ENCODE data around the gene ANKRD55. TPM values are rescaled to one million over a fixed set of nuclear protein-coding genes. Genes with fewer than 3 reads are reported as not detected.

The ANKRD55 gene
- total and polyA plus RNA-seq, 2 of the 8 experiments (the other 6 are each of a cell fraction or from before 2014, with no cell fraction given) = not detected

DNA sequence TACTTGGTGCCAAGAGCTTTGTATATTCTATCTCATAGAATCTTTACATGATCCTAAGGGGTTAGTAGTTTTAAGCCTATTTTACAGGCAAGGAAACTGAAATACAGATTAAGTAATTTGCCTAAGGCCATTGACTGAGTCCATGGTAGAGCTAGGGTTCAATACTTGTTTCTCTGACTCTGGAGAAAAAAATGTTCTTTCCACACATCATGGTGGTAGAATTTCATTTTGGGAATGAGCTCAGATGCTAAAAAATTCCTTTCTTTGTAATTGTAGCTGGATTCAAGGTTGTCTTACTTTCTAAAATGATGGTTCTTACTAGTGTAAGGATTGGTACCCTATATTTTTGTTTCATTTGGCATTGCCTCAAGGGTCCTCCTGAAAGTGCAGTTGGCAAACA lies 86.0 kb downstream of the ANKRD55 start:
- Histone ChIP-seq H3K79me2 (ENCODE audit: control insufficient read depth in 1 of 2, insufficient read depth in 2 of 2, low read length in 2 of 2) (no peaks in the 10 kb centered on the region), H3K79me1 (ENCODE audit: low read depth, low read length) (no peaks in the 10 kb centered on the region), H3K27me3 (replicated peaks in 1 of 4; ENCODE audit: control insufficient read depth in 3 of 4, extremely low read depth in 1 of 4, insufficient read depth in 3 of 4, low read length in 3 of 4) (no peaks in the 10 kb centered on the region; a peak in 1 of 7 replicates), H3K36me3 (ENCODE audit: control insufficient read depth in 2 of 4, insufficient read depth in 4 of 4, low read length in 3 of 4) (no peaks in the 10 kb centered on the region; a peak in 1 of 8 replicates), H2BK20ac (ENCODE audit: low read length) (no peak overlapping the region), H3K4me1 (replicated peaks in 1 of 4; ENCODE audit: control insufficient read depth in 3 of 4, insufficient read depth in 4 of 4, low read length in 3 of 4) (no peaks in the 10 kb centered on the region), H3K23ac (ENCODE audit: insufficient read length) (no peak overlapping the region), H2AK5ac (ENCODE audit: low read depth, low read length) (no peak overlapping the region), H3K27ac (ENCODE audit: low read depth, low read length) (no peak overlapping the region), H2BK12ac (ENCODE audit: low read depth, low read length) (no peak overlapping the region), H3K4me3 (ENCODE audit: extremely low read depth in 1 of 4, insufficient read depth in 2 of 4, low read depth in 3 of 4, low read length in 4 of 4) (no peak overlapping the region), H2AFZ (ENCODE audit: low read length) (no peak overlapping the region), H3K18ac (ENCODE audit: extremely low read depth, low read length) (no peak overlapping the region), H3K23me2 (ENCODE audit: low read depth, low read length) (no peaks in the 10 kb centered on the region), H3K4ac (replicated peaks; ENCODE audit: insufficient read length, low read depth, low read length) (no peak overlapping the region), H3K14ac (ENCODE audit: insufficient read length) (no peak overlapping the region), H3K4me2 (ENCODE audit: insufficient read depth in 1 of 2, low read depth in 2 of 2, low read length in 2 of 2) (no peak overlapping the region), H3K56ac (replicated peaks; ENCODE audit: insufficient read length, low read depth, low read length) (no peak overlapping the region), H3K9me3 (ENCODE audit: insufficient read depth in 2 of 2, low read depth in 1 of 2, low read length in 1 of 2) (no peaks in the 10 kb centered on the region), H4K20me1 (replicated peaks in 1 of 2; ENCODE audit: control insufficient read depth in 1 of 2, insufficient read depth in 2 of 2, low read length in 2 of 2) (no peaks in the 10 kb centered on the region), H3K9ac (replicated peaks in 1 of 4; ENCODE audit: extremely low read depth in 1 of 4, low read depth in 3 of 4, low read length in 3 of 4) (no peak overlapping the region), H2BK15ac (ENCODE audit: low read length) (no peak overlapping the region), H2BK120ac (replicated peaks; ENCODE audit: low read depth, low read length) (no peak overlapping the region), H4K8ac (ENCODE audit: extremely low read depth, insufficient read depth, low read length) (no peak overlapping the region), H4K5ac (ENCODE audit: insufficient read length, low read depth, low read length) (no peak overlapping the region), H4K91ac (replicated peaks; ENCODE audit: insufficient read length, low read length) (no peak overlapping the region), H2BK5ac (ENCODE audit: low read depth, low read length) (no peak overlapping the region)
- no peak for FAIRE-seq
- DNase-seq (ENCODE audit: low read depth in 1 of 2, low spot score in 2 of 2) = no peak
- no peak for TF ChIP-seq SUZ12 (IDR thresholded peaks at IDR 0.05; ENCODE audit: low read length)
- no peak for TF ChIP-seq HDAC6 (IDR thresholded peaks at IDR 0.05; ENCODE audit: low read depth, low read length)
- TF ChIP-seq TAF1 (IDR thresholded peaks at IDR 0.05; ENCODE audit: low read depth, low read length) = no peak
- TF ChIP-seq PHF8 (conservative IDR thresholded peaks at IDR 0.05; ENCODE audit: low read depth, low read length) = no peak
- TF ChIP-seq POLR2AphosphoS5 (IDR thresholded peaks at IDR 0.05; ENCODE audit: low read depth, low read length) = no peak
- TF ChIP-seq KDM5A (IDR thresholded peaks at IDR 0.05; ENCODE audit: low read length) = no peak
- TF ChIP-seq CHD1 (IDR thresholded peaks at IDR 0.05; ENCODE audit: low read depth, low read length) = no peak
- TF ChIP-seq CREB1 (IDR thresholded peaks at IDR 0.05) = no peak
- TF ChIP-seq RNF2 (IDR thresholded peaks at IDR 0.05; ENCODE audit: borderline replicate concordance, low read depth, low read length, missing control alignments, poor library complexity, severe bottlenecking) = no peak
- TF ChIP-seq FOSL1 (IDR thresholded peaks at IDR 0.05; ENCODE audit: insufficient read depth, low read depth, low read length) = no peak
- TF ChIP-seq BRCA1 (IDR thresholded peaks at IDR 0.05; ENCODE audit: low read depth, low read length) = no peak
- TF ChIP-seq CBX5 (IDR thresholded peaks at IDR 0.05; ENCODE audit: low read depth, low read length) = no peak
- ChIA-PET CTCF (ENCODE audit: partially characterized antibody) (interaction anchor here (1.4 kb wide), 1 partner anchor 118 kb away, joined by 4 read pairs; no protein-coding TSS in a partner anchor), POLR2A (ENCODE audit: partially characterized antibody) (no interaction called here)
